Mesothelial cell of epicardium (in vitro differentiated cells): ENCODE data around the gene KLC4. TPM values are rescaled to one million over a fixed set of nuclear protein-coding genes. Genes with fewer than 3 reads are reported as not detected.

Source experiments
- DNase-seq, 2 experiments: peaks; one replicate each; pipeline ENCODE4 v3.0.0; 2021; ENCODE audit warnings: low spot score in 2 of 2; ENCODE audit not compliant: unreplicated experiment in 2 of 2
- H3K27ac Mint-ChIP-seq: 2 replicates; pipeline ENCODE4 v1.8.0; 2021; ENCODE audit warnings: mixed read lengths
- H3K27me3 Mint-ChIP-seq: 2 replicates; pipeline ENCODE4 v1.8.0; 2021; ENCODE audit warnings: low read depth, mixed read lengths
- H3K36me3 Mint-ChIP-seq: 2 replicates; pipeline ENCODE4 v1.8.0; 2021; ENCODE audit warnings: mixed read lengths
- H3K4me1 Mint-ChIP-seq: 2 replicates; pipeline ENCODE4 v1.8.0; 2021; ENCODE audit warnings: mixed read lengths
- H3K4me3 Mint-ChIP-seq: 2 replicates; pipeline ENCODE4 v1.8.0; 2021; ENCODE audit warnings: mild to moderate bottlenecking, moderate library complexity, mixed read lengths
- H3K9me3 Mint-ChIP-seq: 2 replicates; pipeline ENCODE4 v1.8.0; 2021; ENCODE audit warnings: mixed read lengths
- CTCF ChIP-seq: fragments of 200-600 bp; sonication (generic); IDR thresholded peaks from one replicate; pipeline ENCODE4 v1.5.0; 2021; ENCODE audit warnings: antibody characterized with exemption; ENCODE audit not compliant: unreplicated experiment
- total RNA-seq: library from RNA; stranded (reverse); gene quantifications from 3 replicates; pipeline ENCODE4 v1.2.1, GENCODE V29; 2021

Gene KLC4
- total RNA-seq, 1 donor from 2014 or later, result 69.0 TPM

GRCh38 chr6:43097502-43097901 lies 38.1 kb downstream of the KLC4 start:
- DNase-seq, result no peak
- no peaks in the 10 kb centered on the region for H3K9me3 Mint-ChIP-seq
- H3K4me3 Mint-ChIP-seq, result no peak overlapping the region
- no peak for TF ChIP-seq CTCF
- peaks cover 2% of the 10 kb centered on the region for H3K36me3 Mint-ChIP-seq
- H3K27ac Mint-ChIP-seq, result peak overlapping the region; percentile 94
- no peaks in the 10 kb centered on the region for H3K27me3 Mint-ChIP-seq
- peaks cover 52% of the 10 kb centered on the region for H3K4me1 Mint-ChIP-seq

GRCh38 chr6:43101497-43101896 lies 42.1 kb downstream of the KLC4 start:
- H3K36me3 Mint-ChIP-seq, result no peaks in the 10 kb centered on the region
- TF ChIP-seq CTCF, result no peak
- no peak for DNase-seq
- no peaks in the 10 kb centered on the region for H3K27me3 Mint-ChIP-seq
- no peaks in the 10 kb centered on the region for H3K9me3 Mint-ChIP-seq
- peaks cover 31% of the 10 kb centered on the region for H3K4me1 Mint-ChIP-seq
- no peak overlapping the region for H3K27ac Mint-ChIP-seq
- H3K4me3 Mint-ChIP-seq, result no peak overlapping the region

- H3K4me3 Mint-ChIP-seq, result no peak overlapping the region
These were observed 43.9 kb downstream of the KLC4 start for GRCh38 chr6:43103253-43103876.

GRCh38 chr6:43105538-43106222 lies 46.2 kb downstream of the KLC4 start:
- no peak for DNase-seq
- peaks cover 13% of the 10 kb centered on the region for H3K4me1 Mint-ChIP-seq
- H3K9me3 Mint-ChIP-seq, result no peaks in the 10 kb centered on the region
- TF ChIP-seq CTCF, result no peak
- H3K4me3 Mint-ChIP-seq, result no peak overlapping the region
- no peak overlapping the region for H3K27ac Mint-ChIP-seq
- H3K36me3 Mint-ChIP-seq, result peaks cover 5% of the 10 kb centered on the region
- no peaks in the 10 kb centered on the region for H3K27me3 Mint-ChIP-seq

More at GRCh38 chr6:43103253-43103876, 43.9 kb downstream of the KLC4 start:
- Mint-ChIP-seq H3K27me3 (no peaks in the 10 kb centered on the region), H3K27ac (peak overlapping the region; percentile 83), H3K9me3 (no peaks in the 10 kb centered on the region), H3K4me1 (peaks cover 13% of the 10 kb centered on the region), H3K36me3 (peaks cover 5% of the 10 kb centered on the region)
- no peak for TF ChIP-seq CTCF
- DNase-seq, result no peak

- no peak for DNase-seq
- H3K4me1 Mint-ChIP-seq, result peaks cover 24% of the 10 kb centered on the region
- H3K4me3 Mint-ChIP-seq, result no peak overlapping the region
- no peak overlapping the region for H3K27ac Mint-ChIP-seq
- no peaks in the 10 kb centered on the region for H3K9me3 Mint-ChIP-seq
- no peak for TF ChIP-seq CTCF
- H3K36me3 Mint-ChIP-seq, result peaks cover 5% of the 10 kb centered on the region
- H3K27me3 Mint-ChIP-seq, result no peaks in the 10 kb centered on the region
These were observed 48.1 kb downstream of the KLC4 start for GRCh38 chr6:43107344-43108062.
